Tibial nerve (tissue), 4 donors: ENCODE data around the gene NRL. TPM values are rescaled to one million over a fixed set of nuclear protein-coding genes. Genes with fewer than 3 reads are reported as not detected.
"Not testable (repeated sequence)": the region's sequence is repeated elsewhere in the genome, so short reads cannot be mapped to it uniquely, and the experiment has no call there.

Experiments
- DNase-seq, 2 donors: peaks; one replicate each; pipeline ENCODE4 v3.0.0-alpha.2; 2019; ENCODE audit warnings: low spot score in 2 of 2
- H3K27ac ChIP-seq, 4 donors: fragments of 200-600 bp; sonication (generic) in 3 of 4; one replicate each; pipeline ENCODE4 v1.5.1; 2017 to 2019; ENCODE audit warnings: mild to moderate bottlenecking in 1 of 4
- H3K27me3 ChIP-seq, 2 donors: fragments of 200-600 bp; sonication (generic) in 1 of 2; one replicate each; pipeline versions ENCODE4 v1.5.1 to v1.6.0; 2017 to 2019
- H3K36me3 ChIP-seq, 3 donors: fragments of 200-600 bp; sonication (generic); one replicate each; pipeline ENCODE4 v1.5.1; 2018 to 2019
- H3K4me1 ChIP-seq, 4 donors: fragments of 200-600 bp; sonication (generic) in 3 of 4; one replicate each; pipeline ENCODE4 v1.5.1; 2017 to 2019
- H3K4me3 ChIP-seq, 4 donors: fragments of 200-600 bp; sonication (generic) in 3 of 4; one replicate each; pipeline ENCODE4 v1.5.1; 2017 to 2019; ENCODE audit warnings: mild to moderate bottlenecking in 1 of 4, moderate library complexity in 1 of 4
- H3K9me3 ChIP-seq, 4 donors: fragments of 200-600 bp; sonication (generic) in 3 of 4; one replicate each; pipeline ENCODE4 v1.5.1; 2017 to 2019
- CTCF ChIP-seq, 5 experiments: fragments of 200-600 bp in 3 of 5; fragments of 450-650 bp in 2 of 5; sonication (generic) in 3 of 5; IDR thresholded peaks; one replicate each; pipeline ENCODE4 v1.5.1; 2016 to 2019; ENCODE audit warnings: antibody characterized with exemption in 5 of 5, mild to moderate bottlenecking in 3 of 5, moderate library complexity in 2 of 5
- EP300 ChIP-seq, 2 donors: sonication (generic); formaldehyde crosslinking; IDR thresholded peaks; one replicate each; pipeline ENCODE4 v1.6.1; 2017; ENCODE audit warnings: antibody characterized with exemption in 2 of 2, mild to moderate bottlenecking in 1 of 2
- POLR2A ChIP-seq, 2 donors: fragments of 450-650 bp; IDR thresholded peaks; one replicate each; pipeline ENCODE4 v1.6.1; 2017; ENCODE audit warnings: antibody characterized with exemption in 2 of 2, mild to moderate bottlenecking in 2 of 2, moderate library complexity in 2 of 2
- WGBS, 2 donors: methylation state at CpG; one replicate each; pipeline ENCODE4 v1.1.5; 2018; 5-methylcytosine and 5-hydroxymethylcytosine counted together
- total RNA-seq, 4 donors: library from RNA; depleted of rRNA; stranded (reverse); fragments of >200 nt; gene quantifications; one replicate each; pipeline ENCODE4 v1.1.0, GENCODE V29; 2016

The NRL gene
- total RNA-seq, 4 donors from 2014 or later = 4.8 to 7.0 (median 5.9) TPM

- Histone ChIP-seq H3K27ac (peak within 1 kb of the TSS in 3 of 4 donors; percentile 51 to 71 (median 63)), H3K36me3 (no peaks in the 10 kb centered on the region), H3K27me3 (no peaks in the 10 kb centered on the region), H3K4me1 (peaks cover 0 to 15% (median 12%) of the 10 kb centered on the region in 4 donors), H3K4me3 (peak within 1 kb of the TSS; percentile 43 to 75 (median 67)), H3K9me3 (no peaks in the 10 kb centered on the region)
- no peak for TF ChIP-seq EP300 (IDR thresholded peaks at IDR 0.05)
- no peak for TF ChIP-seq POLR2A (IDR thresholded peaks at IDR 0.05)
- TF ChIP-seq CTCF (IDR thresholded peaks at IDR 0.05) = peak in 1 of 5 experiments; percentile 13
- WGBS, 2 donors = 1% methylated on average over 47 to 89 of the region's 92 CpGs
- DNase-seq = no peak
Measured at GRCh38 chr14:24051789-24052655, 62.7 kb downstream of the NRL start, which contains the start of gene CARMIL3. Gene CARMIL3 (plus strand): TSS chr14:24052009. CDS start chr14:24052154, 145 bp downstream.

GRCh38 chr14:24051176-24051788 is 63.5 kb downstream of the NRL start:
- H3K9me3 ChIP-seq = no peaks in the 10 kb centered on the region
- H3K36me3 ChIP-seq = no peaks in the 10 kb centered on the region
- no peak for DNase-seq
- no peaks in the 10 kb centered on the region for H3K27me3 ChIP-seq
- WGBS, 2 donors = 24 to 29% methylated on average over 9 to 20 of the region's 20 CpGs
- TF ChIP-seq EP300 (IDR thresholded peaks at IDR 0.05) (no peak), POLR2A (IDR thresholded peaks at IDR 0.05) (no peak), CTCF (IDR thresholded peaks at IDR 0.05) (no peak)
- H3K4me1 ChIP-seq = peaks cover 0 to 15% (median 12%) of the 10 kb centered on the region in 4 donors
- H3K4me3 ChIP-seq = peak overlapping the region; percentile 43 to 75 (median 67)
- peak overlapping the region in 3 of 4 donors; percentile 51 to 71 (median 63) for H3K27ac ChIP-seq

GRCh38 chr14:24050753-24051152 is 64.0 kb downstream of the NRL start:
- DNase-seq, H3K4me3 ChIP-seq: not testable (repeated sequence)
- 66 to 75% methylated on average over 8 of the region's 8 CpGs for WGBS, 2 donors

GRCh38 chr14:24049002-24049401 is 65.7 kb downstream of the NRL start:
- H3K4me3 ChIP-seq, H3K27me3 ChIP-seq, DNase-seq, H3K9me3 ChIP-seq, H3K36me3 ChIP-seq, H3K27ac ChIP-seq: not testable (repeated sequence)
- WGBS, 2 donors = 69 to 87% methylated on average over 2 of the region's 2 CpGs
- peaks cover 0 to 15% (median 12%) of the 10 kb centered on the region in 4 donors for H3K4me1 ChIP-seq

More at GRCh38 chr14:24050753-24051152, 64.0 kb downstream of the NRL start:
- not testable (repeated sequence) for H3K9me3 ChIP-seq, H3K27ac ChIP-seq, H3K36me3 ChIP-seq, H3K27me3 ChIP-seq
- peaks cover 0 to 15% (median 12%) of the 10 kb centered on the region in 4 donors for H3K4me1 ChIP-seq

GRCh38 chr14:24042746-24043145 is 72.0 kb downstream of the NRL start:
- H3K36me3 ChIP-seq = no peaks in the 10 kb centered on the region
- no peaks in the 10 kb centered on the region for H3K27me3 ChIP-seq
- no peak overlapping the region for H3K27ac ChIP-seq
- no peak overlapping the region for H3K4me3 ChIP-seq
- no peak for TF ChIP-seq EP300 (IDR thresholded peaks at IDR 0.05)
- TF ChIP-seq POLR2A (IDR thresholded peaks at IDR 0.05) = no peak
- TF ChIP-seq CTCF (IDR thresholded peaks at IDR 0.05) = no peak
- no peak for DNase-seq
- WGBS, 2 donors = 45 to 62% methylated on average over 5 of the region's 5 CpGs
- H3K4me1 ChIP-seq = no peaks in the 10 kb centered on the region
- H3K9me3 ChIP-seq = no peaks in the 10 kb centered on the region

GRCh38 chr14:24040692-24041091 is 74.1 kb downstream of the NRL start:
- TF ChIP-seq EP300 (IDR thresholded peaks at IDR 0.05) (no peak), CTCF (IDR thresholded peaks at IDR 0.05) (no peak), POLR2A (IDR thresholded peaks at IDR 0.05) (no peak)
- 51 to 57% methylated on average over 2 of the region's 2 CpGs for WGBS, 2 donors
- Histone ChIP-seq H3K4me1 (peaks cover 0 to 12% (median 4%) of the 10 kb centered on the region in 4 donors), H3K4me3 (no peak overlapping the region), H3K9me3 (no peaks in the 10 kb centered on the region), H3K27ac (no peak overlapping the region), H3K27me3 (no peaks in the 10 kb centered on the region), H3K36me3 (no peaks in the 10 kb centered on the region)
- no peak for DNase-seq
